Measurements from ENCODE around the gene MECP2.
"Not testable (repeated sequence)": the region's sequence is repeated elsewhere in the genome, so short reads cannot be mapped to it uniquely, and the experiment has no call there.

Gene MECP2

DNA sequence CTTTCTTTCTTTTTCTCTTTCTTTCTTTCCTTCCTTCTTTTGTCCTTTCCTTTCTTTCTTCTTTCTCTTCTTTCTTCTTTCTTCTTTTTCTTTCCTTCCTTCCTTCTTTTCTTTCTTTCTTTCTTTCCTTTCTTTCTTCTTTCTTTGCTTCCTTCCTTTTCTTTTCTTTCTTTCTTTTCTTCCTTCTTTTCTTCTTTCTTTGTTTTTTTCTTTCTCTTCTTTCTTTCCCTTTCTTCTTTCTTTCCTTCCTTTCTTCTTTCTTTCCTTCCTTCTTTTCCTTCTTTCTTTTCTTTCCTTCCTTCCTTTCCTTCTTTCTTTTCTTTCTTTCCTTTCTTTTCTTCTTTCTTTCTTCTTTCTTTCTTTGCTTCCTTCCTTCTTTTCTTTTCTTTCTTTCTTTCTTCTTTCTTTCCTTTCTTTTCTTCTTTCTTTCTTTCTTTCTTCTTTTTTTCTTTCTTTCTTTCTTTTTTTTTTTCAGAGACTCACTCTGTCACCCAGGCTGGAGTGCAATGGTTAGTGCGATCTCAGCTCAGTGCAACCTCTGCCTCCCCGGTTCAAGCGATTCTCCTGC, 106.4 kb downstream of the MECP2 start:
- no peaks in the 10 kb centered on the region for H3K9me3 ChIP-seq (ENCODE audit: control insufficient read depth, insufficient read depth, low read length)
- no peak overlapping the region for H3K4me3 ChIP-seq (ENCODE audit: low read depth, low read length)
- no peaks in the 10 kb centered on the region for H3K4me1 ChIP-seq (ENCODE audit: control insufficient read depth, insufficient read depth, low read length)
- no peaks in the 10 kb centered on the region for H3K27me3 ChIP-seq (ENCODE audit: control insufficient read depth, insufficient read depth, low read length)
- H3K9ac ChIP-seq (ENCODE audit: low read depth, low read length): no peak overlapping the region
- no peaks in the 10 kb centered on the region for H3K36me3 ChIP-seq (ENCODE audit: control insufficient read depth, insufficient read depth, low read length)

DNA sequence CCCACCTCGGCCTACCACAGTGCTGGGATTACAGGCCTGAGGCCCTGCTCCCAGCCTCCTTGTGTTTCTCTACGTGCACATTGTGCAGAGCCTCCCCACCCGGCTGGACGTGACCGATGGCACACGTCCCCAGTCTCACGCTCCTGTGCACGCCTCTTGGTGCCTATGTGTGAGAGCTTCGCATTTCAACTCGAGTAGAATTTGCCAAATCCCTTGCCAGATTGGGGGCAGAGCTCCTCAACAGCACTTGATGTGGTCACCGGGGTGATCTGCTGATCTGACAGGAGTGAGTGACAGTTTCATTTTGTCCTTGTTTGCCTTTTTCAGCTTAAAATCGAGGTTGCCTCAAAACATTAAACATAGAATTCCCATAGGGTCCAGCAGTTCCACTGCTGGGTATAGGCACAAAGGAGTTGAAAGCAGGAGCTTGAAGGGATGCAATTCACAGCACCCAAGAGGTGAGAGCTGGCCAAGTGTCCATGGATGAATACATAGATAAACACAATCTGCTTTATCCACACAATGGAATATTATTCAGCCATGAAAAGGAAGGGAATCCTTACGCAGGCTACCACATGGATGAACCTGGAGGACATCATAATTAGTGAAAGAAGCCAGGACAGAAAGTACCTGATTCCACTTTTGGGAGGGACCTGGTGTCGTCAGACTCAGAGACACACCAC, 107.4 kb downstream of the MECP2 start:
- Histone ChIP-seq H3K9ac (ENCODE audit: low read depth, low read length) (no peak overlapping the region), H3K4me3 (ENCODE audit: low read depth, low read length) (no peak overlapping the region), H3K9me3 (ENCODE audit: control insufficient read depth, insufficient read depth, low read length) (no peaks in the 10 kb centered on the region), H3K27me3 (ENCODE audit: control insufficient read depth, insufficient read depth, low read length) (no peaks in the 10 kb centered on the region), H3K36me3 (ENCODE audit: control insufficient read depth, insufficient read depth, low read length) (no peaks in the 10 kb centered on the region), H3K4me1 (ENCODE audit: control insufficient read depth, insufficient read depth, low read length) (no peaks in the 10 kb centered on the region)

DNA sequence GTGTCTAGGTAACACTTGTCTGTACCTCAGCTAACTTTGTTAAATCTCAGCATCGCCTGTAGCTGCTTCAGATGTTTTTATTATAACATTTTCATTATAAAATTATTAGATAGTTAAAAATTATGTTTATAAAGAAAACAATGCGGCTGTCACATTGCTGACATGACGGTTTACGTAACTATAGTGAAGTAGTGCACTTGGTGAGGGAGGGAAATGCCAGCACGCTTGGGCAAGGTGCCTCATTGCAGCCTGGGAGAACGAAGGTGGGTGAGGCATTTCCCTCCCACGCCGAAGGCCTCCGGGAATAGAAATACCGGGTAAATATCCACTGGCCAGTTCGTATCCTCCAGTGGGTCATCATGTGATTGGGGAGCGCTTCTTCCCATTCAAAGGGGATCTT, 109.0 kb downstream of the MECP2 start:
- Histone ChIP-seq H3K9me3 (ENCODE audit: control insufficient read depth, insufficient read depth, low read length) (no peaks in the 10 kb centered on the region), H3K9ac (ENCODE audit: low read depth, low read length) (no peak overlapping the region), H3K4me1 (ENCODE audit: control insufficient read depth, insufficient read depth, low read length) (no peaks in the 10 kb centered on the region), H3K36me3 (ENCODE audit: control insufficient read depth, insufficient read depth, low read length) (no peaks in the 10 kb centered on the region), H3K27me3 (ENCODE audit: control insufficient read depth, insufficient read depth, low read length) (no peaks in the 10 kb centered on the region), H3K4me3 (ENCODE audit: low read depth, low read length) (no peak overlapping the region)

DNA sequence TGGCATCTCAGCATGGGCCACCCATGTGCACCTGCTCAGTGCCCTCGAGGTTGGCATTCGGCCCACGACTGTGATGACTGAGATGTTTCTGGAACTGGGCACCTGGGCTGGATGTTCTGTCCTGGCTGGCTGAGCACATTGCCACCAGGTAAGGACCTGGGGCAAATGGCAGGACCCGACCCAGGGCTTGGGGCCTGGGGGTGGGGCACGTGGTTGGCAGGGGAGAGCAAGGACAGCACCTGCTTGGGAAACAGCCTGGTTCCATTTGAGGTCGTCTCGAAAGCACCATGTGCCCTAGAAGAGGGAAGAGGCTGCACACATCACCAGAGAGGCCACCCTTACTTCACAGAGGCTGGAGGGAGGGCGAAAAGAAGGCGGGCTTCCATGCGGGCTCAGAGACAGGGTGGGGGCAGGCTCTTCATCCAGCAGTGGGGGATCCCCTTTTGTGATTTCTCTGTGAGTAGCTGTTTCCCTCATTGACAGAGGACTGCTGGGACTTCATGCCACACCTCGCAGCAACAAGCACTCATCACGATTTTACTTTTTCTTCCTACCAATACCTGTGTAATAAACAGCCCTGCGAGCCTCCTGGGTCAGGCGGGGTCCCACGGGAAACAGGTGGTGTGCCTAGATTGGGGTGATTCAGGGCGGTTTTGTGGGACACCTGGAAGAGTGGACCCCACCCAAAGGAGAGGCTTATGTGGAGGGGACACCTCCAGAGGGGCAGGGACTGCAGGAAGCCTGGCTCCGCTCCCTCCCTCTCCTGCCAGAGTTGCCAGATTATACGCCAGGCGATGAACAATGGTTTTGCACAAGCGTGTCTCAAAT, 113.0 kb downstream of the MECP2 start:
- Histone ChIP-seq H3K9ac (ENCODE audit: low read depth, low read length) (no peak overlapping the region), H3K4me3 (ENCODE audit: low read depth, low read length) (no peak overlapping the region)

DNA sequence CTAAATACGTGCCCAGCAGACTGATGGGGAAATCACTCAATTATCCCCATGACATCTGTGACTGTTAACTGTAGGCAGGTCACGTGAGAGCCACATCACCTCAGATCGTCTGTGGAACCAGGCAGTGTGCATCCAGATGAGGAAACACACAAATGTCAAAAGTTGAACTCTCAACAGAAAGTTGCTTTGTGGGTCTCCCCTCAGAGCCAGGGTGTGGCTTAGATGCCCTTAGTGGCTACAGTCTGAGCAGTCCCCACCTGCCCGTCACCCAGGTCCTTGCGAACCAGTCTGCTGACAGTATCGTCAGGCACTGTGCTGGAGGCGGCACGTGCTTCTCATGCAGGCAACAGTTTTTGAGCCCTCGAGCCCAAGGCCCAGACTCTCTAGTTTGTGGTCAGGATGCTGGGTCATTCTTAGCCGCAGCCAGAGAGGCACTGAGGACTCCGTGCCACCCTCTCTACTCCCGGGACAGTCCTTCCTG, 114.2 kb downstream of the MECP2 start:
- H3K4me3 ChIP-seq (ENCODE audit: low read depth, low read length): no peak overlapping the region
- no peaks in the 10 kb centered on the region for H3K4me1 ChIP-seq (ENCODE audit: control insufficient read depth, insufficient read depth, low read length)

More for the DNA sequence above, 113.0 kb downstream of the MECP2 start:
- no peaks in the 10 kb centered on the region for H3K4me1 ChIP-seq (ENCODE audit: control insufficient read depth, insufficient read depth, low read length)
- no peaks in the 10 kb centered on the region for H3K36me3 ChIP-seq (ENCODE audit: control insufficient read depth, insufficient read depth, low read length)
- no peaks in the 10 kb centered on the region for H3K27me3 ChIP-seq (ENCODE audit: control insufficient read depth, insufficient read depth, low read length)
- no peaks in the 10 kb centered on the region for H3K9me3 ChIP-seq (ENCODE audit: control insufficient read depth, insufficient read depth, low read length)

DNA sequence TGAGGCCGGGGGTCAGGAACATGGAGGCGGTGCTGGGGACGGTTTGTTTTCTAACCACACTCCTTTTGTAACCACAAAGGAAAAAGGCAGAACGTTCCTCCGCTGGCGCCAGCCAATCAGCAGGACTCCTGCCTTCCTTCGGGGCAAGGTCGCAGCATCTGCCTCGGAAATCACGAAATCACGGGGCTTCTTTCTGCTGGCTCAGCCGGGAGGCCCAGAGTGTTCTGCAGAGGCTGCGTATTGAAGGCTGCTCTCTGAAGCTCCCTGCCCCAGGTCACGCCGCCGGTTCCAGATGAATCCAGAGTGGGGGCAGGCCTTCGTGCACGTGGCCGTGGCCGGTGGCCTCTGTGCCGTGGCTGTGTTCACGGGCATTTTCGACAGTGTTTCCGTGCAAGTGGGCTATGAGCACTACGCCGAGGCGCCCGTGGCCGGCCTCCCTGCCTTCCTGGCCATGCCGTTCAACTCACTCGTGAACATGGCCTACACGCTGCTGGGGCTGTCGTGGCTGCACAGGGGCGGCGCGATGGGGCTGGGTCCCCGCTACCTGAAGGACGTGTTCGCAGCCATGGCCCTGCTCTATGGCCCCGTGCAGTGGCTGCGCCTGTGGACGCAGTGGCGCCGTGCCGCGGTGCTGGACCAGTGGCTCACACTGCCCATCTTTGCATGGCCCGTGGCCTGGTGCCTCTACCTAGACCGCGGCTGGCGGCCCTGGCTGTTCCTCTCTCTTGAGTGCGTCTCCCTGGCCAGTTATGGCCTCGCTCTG, 115.6 kb downstream of the MECP2 start:
- Histone ChIP-seq H3K9me3 (ENCODE audit: control insufficient read depth, insufficient read depth, low read length) (no peaks in the 10 kb centered on the region), H3K36me3 (ENCODE audit: control insufficient read depth, insufficient read depth, low read length) (no peaks in the 10 kb centered on the region), H3K27me3 (ENCODE audit: control insufficient read depth, insufficient read depth, low read length) (no peaks in the 10 kb centered on the region), H3K9ac (ENCODE audit: low read depth, low read length) (no peak overlapping the region), H3K4me3 (ENCODE audit: low read depth, low read length) (no peak overlapping the region), H3K4me1 (ENCODE audit: control insufficient read depth, insufficient read depth, low read length) (no peaks in the 10 kb centered on the region)

More for the DNA sequence above, 114.2 kb downstream of the MECP2 start:
- H3K36me3 ChIP-seq (ENCODE audit: control insufficient read depth, insufficient read depth, low read length): no peaks in the 10 kb centered on the region
- no peaks in the 10 kb centered on the region for H3K27me3 ChIP-seq (ENCODE audit: control insufficient read depth, insufficient read depth, low read length)
- H3K9me3 ChIP-seq (ENCODE audit: control insufficient read depth, insufficient read depth, low read length): no peaks in the 10 kb centered on the region
- no peak overlapping the region for H3K9ac ChIP-seq (ENCODE audit: low read depth, low read length)

DNA sequence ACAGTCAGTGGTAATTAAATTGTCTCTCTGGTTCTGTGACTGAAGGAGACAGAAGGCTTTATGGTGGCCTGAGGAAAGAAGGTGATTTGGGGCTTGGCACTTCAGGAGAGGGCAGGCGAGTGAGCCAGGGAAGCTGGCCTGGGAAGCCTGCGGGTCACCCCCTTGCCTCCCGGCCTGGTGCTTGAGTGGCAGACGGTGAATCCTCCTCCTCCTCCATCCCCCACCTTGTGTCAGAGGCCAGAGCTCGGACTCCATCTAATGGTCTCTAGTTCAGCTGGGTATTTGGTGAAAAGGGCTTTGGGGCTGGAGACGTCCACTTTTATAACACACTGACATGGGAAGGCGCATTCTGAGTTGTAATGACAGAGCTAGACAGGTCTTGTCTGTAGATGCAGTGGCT, 116.3 kb downstream of the MECP2 start:
- H3K36me3 ChIP-seq (ENCODE audit: control insufficient read depth, insufficient read depth, low read length): no peaks in the 10 kb centered on the region
- no peaks in the 10 kb centered on the region for H3K9me3 ChIP-seq (ENCODE audit: control insufficient read depth, insufficient read depth, low read length)
- H3K27me3 ChIP-seq (ENCODE audit: control insufficient read depth, insufficient read depth, low read length): no peaks in the 10 kb centered on the region
- H3K9ac ChIP-seq (ENCODE audit: low read depth, low read length): no peak overlapping the region
- no peak overlapping the region for H3K4me3 ChIP-seq (ENCODE audit: low read depth, low read length)
- H3K4me1 ChIP-seq (ENCODE audit: control insufficient read depth, insufficient read depth, low read length): no peaks in the 10 kb centered on the region

DNA sequence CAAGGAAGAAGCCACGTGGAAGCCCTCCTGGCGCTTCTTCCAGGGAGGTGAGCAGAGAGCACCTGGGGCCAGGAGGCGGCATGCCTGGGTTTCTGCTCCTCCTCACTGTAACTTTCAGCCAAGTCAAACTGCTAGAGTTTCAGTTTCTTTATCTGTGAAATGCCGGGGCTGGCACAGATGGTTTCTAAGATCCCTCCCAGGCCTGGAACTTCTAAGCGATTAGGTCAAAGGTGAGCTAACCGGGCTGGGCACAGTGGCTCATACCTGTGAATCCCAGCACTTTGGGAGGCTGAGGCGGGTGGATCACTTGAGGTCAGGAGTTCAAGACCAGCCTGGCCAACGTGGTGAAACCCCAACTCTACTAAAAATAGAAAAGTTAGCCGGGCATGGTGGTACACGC, 117.1 kb downstream of the MECP2 start:
- not testable (repeated sequence) for H3K9me3 ChIP-seq (ENCODE audit: control insufficient read depth, insufficient read depth, low read length); H3K36me3 ChIP-seq (ENCODE audit: control insufficient read depth, insufficient read depth, low read length); H3K27me3 ChIP-seq (ENCODE audit: control insufficient read depth, insufficient read depth, low read length); H3K9ac ChIP-seq (ENCODE audit: low read depth, low read length); H3K4me1 ChIP-seq (ENCODE audit: control insufficient read depth, insufficient read depth, low read length); H3K4me3 ChIP-seq (ENCODE audit: low read depth, low read length)

DNA sequence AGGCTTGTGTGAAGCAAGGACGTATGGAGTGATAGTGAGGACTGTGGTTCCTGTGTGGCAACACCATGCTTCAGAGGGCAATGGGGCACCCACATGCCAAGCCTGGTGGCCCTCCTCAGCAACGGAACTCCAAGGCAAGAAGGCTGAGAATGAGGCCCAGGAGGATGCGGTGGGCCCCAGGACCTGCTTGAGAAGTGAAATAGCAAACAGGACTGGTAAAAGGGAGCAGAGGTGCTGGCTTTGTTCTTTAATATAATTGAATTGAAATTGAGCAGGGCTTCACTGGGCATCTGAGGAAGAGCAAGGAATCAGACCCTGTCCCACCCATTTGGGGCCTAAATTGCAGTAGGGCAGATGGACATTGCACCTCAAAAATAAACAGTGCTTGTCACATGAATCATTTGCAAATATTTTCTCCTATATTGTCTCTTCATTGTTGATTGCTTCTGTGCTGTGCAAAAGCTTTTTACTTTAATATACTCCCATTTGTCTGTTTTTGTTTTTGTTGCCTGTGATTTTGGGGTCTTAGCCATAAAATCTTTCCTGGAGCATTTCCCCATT, 122.7 kb downstream of the MECP2 start:
- Histone ChIP-seq H3K4me1 (ENCODE audit: control insufficient read depth, insufficient read depth, low read length) (no peaks in the 10 kb centered on the region), H3K4me3 (ENCODE audit: low read depth, low read length) (no peak overlapping the region), H3K9me3 (ENCODE audit: control insufficient read depth, insufficient read depth, low read length) (peaks cover 4% of the 10 kb centered on the region), H3K36me3 (ENCODE audit: control insufficient read depth, insufficient read depth, low read length) (no peaks in the 10 kb centered on the region), H3K27me3 (ENCODE audit: control insufficient read depth, insufficient read depth, low read length) (no peaks in the 10 kb centered on the region), H3K9ac (ENCODE audit: low read depth, low read length) (no peak overlapping the region)

DNA sequence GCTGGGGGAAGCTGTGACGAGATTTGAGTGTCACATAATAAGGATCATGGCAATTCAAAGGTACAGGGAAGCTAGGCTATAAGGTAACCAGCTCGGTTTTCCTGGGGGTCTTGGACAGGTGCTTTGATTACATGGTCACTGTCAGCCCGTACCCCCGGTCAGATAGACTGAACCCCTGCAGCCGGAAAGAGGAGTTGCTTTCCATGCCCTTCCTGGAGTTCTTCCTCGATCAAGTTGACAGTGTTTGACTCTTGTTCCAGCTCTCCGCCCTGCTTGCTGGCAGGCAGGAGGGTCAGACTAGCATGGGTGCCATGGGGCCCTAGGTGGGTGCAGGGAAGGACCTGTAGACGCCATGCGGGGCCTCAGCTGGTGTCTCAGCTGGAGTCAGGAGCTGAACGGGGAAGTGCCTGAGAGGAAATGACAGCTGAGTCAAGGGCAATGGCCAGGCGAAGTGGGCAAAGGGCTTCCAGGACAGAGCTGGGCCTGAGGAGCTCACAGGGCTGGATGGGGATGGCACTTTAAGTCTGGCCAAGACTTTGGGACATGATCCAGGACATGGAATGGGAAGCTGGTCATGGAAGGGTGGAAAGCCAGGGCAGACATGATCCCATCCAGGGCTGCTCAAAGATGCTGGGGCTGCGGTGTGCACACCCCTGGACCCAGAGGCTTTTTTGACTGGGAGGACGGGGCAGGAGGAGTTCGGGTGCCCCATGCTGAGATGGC, 123.4 kb downstream of the MECP2 start:
- Histone ChIP-seq H3K4me1 (ENCODE audit: control insufficient read depth, insufficient read depth, low read length) (no peaks in the 10 kb centered on the region), H3K4me3 (ENCODE audit: low read depth, low read length) (no peak overlapping the region), H3K27me3 (ENCODE audit: control insufficient read depth, insufficient read depth, low read length) (no peaks in the 10 kb centered on the region), H3K36me3 (ENCODE audit: control insufficient read depth, insufficient read depth, low read length) (no peaks in the 10 kb centered on the region), H3K9ac (ENCODE audit: low read depth, low read length) (peak overlapping the region; percentile 74), H3K9me3 (ENCODE audit: control insufficient read depth, insufficient read depth, low read length) (peaks cover 4% of the 10 kb centered on the region)
